Activated CD4-positive, alpha-beta T cell treated with anti-CD3 and anti-CD28 coated beads, Interleukin-2, amount 50 U/mL, for 1 hour (primary cell): Measurements from ENCODE around the gene CGB7.

Source experiments
- DNase-seq: peaks from one replicate; pipeline ENCODE4 v3.0.0-alpha.2; 2020

The CGB7 gene

DNA sequence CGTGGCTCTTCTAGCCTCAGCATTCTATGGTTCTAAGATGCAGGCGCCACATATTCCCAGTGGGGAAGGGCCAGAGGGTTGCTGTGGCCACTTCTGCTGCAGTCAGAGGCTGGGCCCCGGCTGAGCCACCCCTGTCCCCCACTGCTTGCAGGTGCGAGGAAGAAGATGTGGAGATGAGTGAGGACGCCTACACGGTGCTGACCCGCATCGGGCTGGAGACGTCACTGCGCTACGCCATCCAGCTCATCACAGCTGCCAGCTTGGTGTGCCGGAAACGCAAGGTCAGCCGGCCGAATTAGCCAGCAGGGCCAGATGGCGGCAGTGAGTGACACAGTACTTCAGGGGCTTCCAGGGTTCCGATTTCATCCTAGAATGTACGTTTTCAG is 42.7 kb downstream of the CGB7 start:
- DNase-seq, result no peak

DNA sequence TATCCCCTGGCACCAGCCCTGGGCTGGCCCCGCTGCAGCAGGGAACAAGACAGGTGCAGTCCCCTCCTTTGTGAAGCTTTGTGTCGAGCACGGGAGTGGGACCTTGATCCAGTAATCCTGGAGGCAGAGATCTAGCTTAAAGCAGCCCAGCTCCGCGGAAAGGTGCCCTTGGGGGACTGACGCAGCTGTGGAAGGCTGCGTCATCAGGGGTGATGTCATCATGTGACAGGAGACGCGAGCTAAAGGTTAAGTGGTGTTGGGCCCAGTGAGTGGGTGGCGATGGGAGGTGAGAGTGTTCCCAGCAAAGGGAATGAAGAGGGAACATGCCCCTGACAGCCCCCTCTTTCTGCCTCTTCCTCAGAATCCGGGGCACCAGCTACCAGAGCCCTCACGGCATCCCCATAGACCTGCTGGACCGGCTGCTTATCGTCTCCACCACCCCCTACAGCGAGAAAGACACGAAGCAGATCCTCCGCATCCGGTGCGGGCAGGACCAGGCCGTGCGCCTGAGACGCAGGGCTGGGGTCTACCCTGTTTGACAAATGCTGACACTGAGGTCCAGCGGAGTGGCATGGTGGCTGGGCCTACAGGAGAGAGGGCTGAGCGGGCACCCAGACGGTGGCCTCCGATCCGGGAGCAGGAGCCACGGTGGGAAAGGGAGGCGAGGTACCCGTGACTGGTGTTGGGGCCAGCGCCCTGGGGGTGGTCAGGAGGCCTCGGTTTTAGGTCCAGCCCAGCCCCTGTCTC is 43.3 kb downstream of the CGB7 start:
- no peak for DNase-seq

DNA sequence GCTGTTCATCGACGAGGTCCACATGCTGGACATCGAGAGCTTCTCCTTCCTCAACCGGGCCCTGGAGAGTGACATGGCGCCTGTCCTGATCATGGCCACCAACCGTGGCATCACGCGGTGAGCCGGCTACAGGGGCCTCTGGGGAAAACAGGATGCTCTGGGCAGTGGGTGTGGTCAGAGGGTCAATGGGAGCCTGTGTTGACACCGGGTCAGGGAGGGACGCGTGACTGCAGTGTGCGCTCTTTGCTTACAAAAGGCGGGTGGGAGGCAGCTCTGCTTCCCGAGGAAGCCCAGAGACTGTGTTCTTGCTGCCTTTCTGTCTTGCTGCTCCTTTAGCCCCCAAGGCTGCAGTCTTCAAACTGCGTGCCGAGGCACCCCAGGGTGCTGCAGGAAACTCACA is 46.4 kb downstream of the CGB7 start:
- no peak for DNase-seq

DNA sequence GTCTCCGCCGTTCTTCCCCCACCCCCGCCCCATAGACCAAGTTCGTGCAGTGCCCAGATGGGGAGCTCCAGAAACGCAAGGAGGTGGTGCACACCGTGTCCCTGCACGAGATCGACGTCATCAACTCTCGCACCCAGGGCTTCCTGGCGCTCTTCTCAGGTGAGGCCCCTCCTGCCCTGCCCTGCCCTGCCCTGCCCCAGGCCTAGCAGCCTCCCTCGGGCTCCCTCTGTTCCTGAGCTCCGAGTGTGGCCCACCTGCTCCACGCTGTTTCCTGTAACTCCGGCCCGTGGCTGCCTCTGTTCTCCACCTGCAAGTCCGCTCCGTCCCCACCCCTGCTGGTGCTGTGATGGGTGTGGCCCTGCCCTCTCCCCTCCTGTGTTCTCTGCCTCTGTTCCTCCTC is 47.1 kb downstream of the CGB7 start:
- no peak for DNase-seq

- DNase-seq, result no peak
These were observed 47.7 kb downstream of the CGB7 start for GRCh38 chr19:49009828-49010227.

- no peak for DNase-seq
These were observed 50.6 kb downstream of the CGB7 start for GRCh38 chr19:49006905-49007304.

GRCh38 chr19:49004964-49005614 is 52.5 kb downstream of the CGB7 start:
- no peak for DNase-seq
